H9 (cell line): ENCODE results near the gene STX11. TPM values are rescaled to one million over a fixed set of nuclear protein-coding genes. Genes with fewer than 3 reads are reported as not detected.

ENCODE experiments used
- DNase-seq: peaks from one replicate; pipeline ENCODE4 v3.0.0-alpha.2; 2017
- H2AFZ ChIP-seq: one replicate; pipeline ENCODE4 v1.6.1; 2013; ENCODE audit warnings: mild to moderate bottlenecking, low read length, control low read depth, moderate library complexity
- H2AK5ac ChIP-seq: 2 replicates; pipeline ENCODE4 v1.6.1; 2013; ENCODE audit warnings: low read length, control low read depth, mixed read lengths; ENCODE audit not compliant: insufficient read length
- H2BK120ac ChIP-seq: one replicate; pipeline ENCODE4 v1.6.1; 2013; ENCODE audit warnings: low read depth, mild to moderate bottlenecking, low read length, control low read depth, inconsistent platforms; ENCODE audit not compliant: poor library complexity, severe bottlenecking
- H2BK12ac ChIP-seq: 2 replicates; pipeline ENCODE4 v1.6.1; 2013; ENCODE audit warnings: low read length, control low read depth, mixed read lengths, low read depth; ENCODE audit not compliant: insufficient read length
- H2BK15ac ChIP-seq: 2 replicates; pipeline ENCODE4 v1.6.1; 2013; ENCODE audit warnings: low read depth, low read length, control low read depth
- H2BK20ac ChIP-seq: one replicate; pipeline ENCODE4 v1.6.1; 2013; ENCODE audit warnings: low read depth, mild to moderate bottlenecking, low read length, control low read depth, inconsistent platforms; ENCODE audit not compliant: poor library complexity, severe bottlenecking
- H2BK5ac ChIP-seq: 2 replicates; pipeline ENCODE4 v1.6.1; 2013; ENCODE audit warnings: low read length, control low read depth, mixed read lengths; ENCODE audit not compliant: insufficient read length
- H3K14ac ChIP-seq: 2 replicates; pipeline ENCODE4 v1.6.1; 2013; ENCODE audit warnings: low read length, control low read depth; ENCODE audit not compliant: insufficient read depth
- H3K18ac ChIP-seq: 2 replicates; pipeline ENCODE4 v1.6.1; 2013; ENCODE audit warnings: low read depth, mild to moderate bottlenecking, mixed read lengths, low read length, control low read depth; ENCODE audit not compliant: insufficient read length
- H3K23ac ChIP-seq: 2 replicates; pipeline ENCODE4 v1.6.1; 2013; ENCODE audit warnings: low read length, control low read depth, mixed read lengths, low read depth; ENCODE audit not compliant: insufficient read length
- H3K23me2 ChIP-seq: 2 replicates; pipeline ENCODE4 v1.6.1; 2013; ENCODE audit warnings: low read depth, mild to moderate bottlenecking, mixed read lengths, low read length, control low read depth; ENCODE audit not compliant: insufficient read length, poor library complexity, severe bottlenecking
- H3K27ac ChIP-seq: 2 replicates; pipeline ENCODE4 v1.5.1; 2013; ENCODE audit warnings: low read length, control low read depth, mixed read lengths, low read depth; ENCODE audit not compliant: insufficient read length
- H3K27me3 ChIP-seq: 2 replicates; pipeline ENCODE4 v1.6.1; 2013; ENCODE audit warnings: low read length, control low read depth, inconsistent platforms; ENCODE audit not compliant: insufficient read depth
- H3K4ac ChIP-seq: 2 replicates; pipeline ENCODE4 v1.6.1; 2013; ENCODE audit warnings: low read depth, mild to moderate bottlenecking, control low read depth, inconsistent platforms, low read length, moderate library complexity
- H3K4me1 ChIP-seq: 2 replicates; pipeline ENCODE4 v1.6.1; 2013; ENCODE audit warnings: low read length, control low read depth, inconsistent platforms; ENCODE audit not compliant: insufficient read depth
- H3K4me2 ChIP-seq: 2 replicates; pipeline ENCODE4 v1.6.1; 2013; ENCODE audit warnings: low read length, control low read depth, mixed read lengths; ENCODE audit not compliant: insufficient read length, insufficient read depth
- H3K56ac ChIP-seq: 2 replicates; pipeline ENCODE4 v1.6.1; 2013; ENCODE audit warnings: low read depth, mild to moderate bottlenecking, mixed read lengths, low read length, control low read depth; ENCODE audit not compliant: insufficient read length
- H3K79me1 ChIP-seq: 2 replicates; pipeline ENCODE4 v1.6.1; 2013; ENCODE audit warnings: low read depth, mild to moderate bottlenecking, moderate library complexity, low read length, control low read depth, inconsistent platforms; ENCODE audit not compliant: insufficient read depth, poor library complexity, severe bottlenecking
- H3K79me2 ChIP-seq: 2 replicates; pipeline ENCODE4 v1.6.1; 2013; ENCODE audit warnings: low read length, control low read depth, inconsistent platforms; ENCODE audit not compliant: insufficient read depth
- H3K9ac ChIP-seq: 2 replicates; pipeline ENCODE4 v1.6.1; 2013; ENCODE audit warnings: low read length, control low read depth, mixed read lengths; ENCODE audit not compliant: insufficient read length; ENCODE audit errors: extremely low read depth
- H3K9me3 ChIP-seq: one replicate; pipeline ENCODE4 v1.6.1; 2013; ENCODE audit warnings: low read depth, low read length, inconsistent platforms; ENCODE audit not compliant: control insufficient read depth
- H3T11ph ChIP-seq: one replicate; pipeline ENCODE4 v1.6.1; 2013; ENCODE audit warnings: mild to moderate bottlenecking, low read length, control low read depth, inconsistent platforms
- H4K20me1 ChIP-seq: one replicate; pipeline ENCODE4 v1.6.1; 2013; ENCODE audit not compliant: control insufficient read depth, insufficient read length, insufficient read depth
- H4K5ac ChIP-seq: 2 replicates; pipeline ENCODE4 v1.6.1; 2013; ENCODE audit warnings: low read depth, mild to moderate bottlenecking, mixed read lengths, low read length, control low read depth; ENCODE audit not compliant: insufficient read length
- H4K8ac ChIP-seq: replicated peaks from 2 replicates; pipeline ENCODE4 v1.6.1; 2013; ENCODE audit warnings: low read length, control low read depth, mixed read lengths, low read depth; ENCODE audit not compliant: insufficient read length
- H4K91ac ChIP-seq: 2 replicates; pipeline ENCODE4 v1.6.1; 2013; ENCODE audit warnings: low read depth, mild to moderate bottlenecking, moderate library complexity, mixed read lengths, low read length, control low read depth; ENCODE audit not compliant: insufficient read length
- H3K27ac Mint-ChIP-seq, 3 experiments: 2 replicates in 2 of 3; 3 replicates in 1 of 3; pipeline ENCODE4 v1.8.0; 2020 to 2021; ENCODE audit warnings: mixed read lengths in 3 of 3, mild to moderate bottlenecking in 1 of 3, moderate library complexity in 1 of 3
- H3K27me3 Mint-ChIP-seq: 2 replicates; pipeline ENCODE4 v1.8.0; 2021; ENCODE audit warnings: low read depth, mild to moderate bottlenecking, moderate library complexity, mixed read lengths
- H3K36me3 Mint-ChIP-seq, 3 experiments: 2 replicates in 2 of 3; 3 replicates in 1 of 3; pipeline ENCODE4 v1.8.0; 2020 to 2021; ENCODE audit warnings: low read depth in 3 of 3, mixed read lengths in 3 of 3; ENCODE audit not compliant: insufficient read depth in 1 of 3
- H3K4me1 Mint-ChIP-seq, 2 experiments: 2 replicates each; pipeline ENCODE4 v1.8.0; 2020; ENCODE audit warnings: mixed read lengths in 2 of 2
- H3K4me3 Mint-ChIP-seq, 2 experiments: 2 replicates in 1 of 2; 3 replicates in 1 of 2; pipeline ENCODE4 v1.8.0; 2020 to 2021; ENCODE audit warnings: mild to moderate bottlenecking in 2 of 2, mixed read lengths in 2 of 2, moderate library complexity in 1 of 2
- H3K9me3 Mint-ChIP-seq, 2 experiments: 2 replicates in 1 of 2; 3 replicates in 1 of 2; pipeline ENCODE4 v1.8.0; 2020; ENCODE audit warnings: mild to moderate bottlenecking in 2 of 2, mixed read lengths in 2 of 2, moderate library complexity in 1 of 2
- CTCF ChIP-seq: fragments of 200-600 bp; sonication (generic); conservative IDR thresholded peaks from 3 replicates; pipeline ENCODE4 v1.8.0; 2021; ENCODE audit warnings: antibody characterized with exemption, mild to moderate bottlenecking
- WGBS: extraction: QIAGEN DNeasy Blood & Tissue Kit; methylation state at CpG from one replicate; pipeline ENCODE4 v1.1.7; 2013; ENCODE audit warnings: missing lambda C conversion rate, low lambda C conversion rate, mixed read lengths; ENCODE audit not compliant: insufficient read length; ENCODE audit errors: extremely low coverage; 5-methylcytosine and 5-hydroxymethylcytosine counted together
- total RNA-seq: library from RNA; stranded (reverse); gene quantifications from 2 replicates; pipeline ENCODE4 v1.2.1, GENCODE V29; 2021

Gene STX11
- total RNA-seq, 1 experiment from 2014 or later: 0.22 TPM

- Histone ChIP-seq H2BK20ac (no peak overlapping the region), H3T11ph (no peak overlapping the region), H3K4ac (no peak overlapping the region), H2AK5ac (no peak overlapping the region), H3K9ac (no peak overlapping the region), H4K20me1 (no peaks in the 10 kb centered on the region), H4K5ac (no peak overlapping the region), H2BK120ac (no peak overlapping the region), H3K14ac (no peak overlapping the region), H3K9me3 (no peaks in the 10 kb centered on the region), H2AFZ (no peak overlapping the region), H3K27me3 (no peaks in the 10 kb centered on the region), H3K23ac (no peak overlapping the region), H4K91ac (no peak overlapping the region), H3K4me2 (no peak overlapping the region), H3K23me2 (no peaks in the 10 kb centered on the region), H3K79me1 (no peaks in the 10 kb centered on the region), H4K8ac (no peak overlapping the region), H2BK15ac (no peak overlapping the region), H3K18ac (no peak overlapping the region), H2BK12ac (no peak overlapping the region), H3K27ac (no peak overlapping the region), H3K56ac (no peak overlapping the region), H3K79me2 (no peaks in the 10 kb centered on the region), H2BK5ac (no peak overlapping the region), H3K4me1 (no peaks in the 10 kb centered on the region)
- Mint-ChIP-seq H3K9me3 (no peaks in the 10 kb centered on the region), H3K4me1 (no peaks in the 10 kb centered on the region), H3K27ac (no peak overlapping the region), H3K4me3 (no peak overlapping the region), H3K36me3 (no peaks in the 10 kb centered on the region), H3K27me3 (peaks cover 14% of the 10 kb centered on the region)
- no peak for TF ChIP-seq CTCF
- no peak for DNase-seq
- WGBS: no CpG with 5 or more reads among the region's 2 CpGs
Measured at GRCh38 chr6:144141470-144141869, 8.8 kb upstream of the STX11 start.
